HK-2 (cell line): ENCODE data around the gene SH3RF3.
A peak's percentile ranks its signal among the peaks of the same experiment; 100 is the strongest.
"Not testable (repeated sequence)": the region's sequence is repeated elsewhere in the genome, so short reads cannot be mapped to it uniquely, and the experiment has no call there.

Experiments
- DNase-seq: peaks from one replicate; pipeline ENCODE4 v3.0.0-alpha.2; 2018; ENCODE audit not compliant: unreplicated experiment

SH3RF3 gene

GRCh38 chr2:109128616-109129355 lies at the start of gene SH3RF3:
Gene SH3RF3, plus strand, starts transcription at chr2:109129205.
- peak; percentile 28 for DNase-seq

GRCh38 chr2:109079590-109079989 lies 49.4 kb upstream of the SH3RF3 start:
- no peak for DNase-seq

- DNase-seq = no peak
Observed at GRCh38 chr2:109080109-109080508, 48.9 kb upstream of the SH3RF3 start.

- no peak for DNase-seq
Observed at GRCh38 chr2:109080757-109081156, 48.2 kb upstream of the SH3RF3 start.

- no peak for DNase-seq
Observed at GRCh38 chr2:109081374-109081773, 47.6 kb upstream of the SH3RF3 start.

- DNase-seq = no peak
Observed at GRCh38 chr2:109083771-109084170, 45.2 kb upstream of the SH3RF3 start.

- DNase-seq = no peak
Observed at GRCh38 chr2:109084341-109084740, 44.7 kb upstream of the SH3RF3 start.

- no peak for DNase-seq
Observed at GRCh38 chr2:109085912-109086742, 42.9 kb upstream of the SH3RF3 start.

GRCh38 chr2:109086743-109087020 lies 42.3 kb upstream of the SH3RF3 start:
- DNase-seq = no peak

GRCh38 chr2:109087055-109087663 lies 41.8 kb upstream of the SH3RF3 start:
- no peak for DNase-seq

GRCh38 chr2:109089602-109090300 lies 39.3 kb upstream of the SH3RF3 start:
- DNase-seq = no peak

GRCh38 chr2:109091526-109091925 lies 37.5 kb upstream of the SH3RF3 start:
- no peak for DNase-seq

- DNase-seq = no peak
Observed at GRCh38 chr2:109094144-109094543, 34.9 kb upstream of the SH3RF3 start.

GRCh38 chr2:109098251-109098920 lies 30.6 kb upstream of the SH3RF3 start:
- DNase-seq = no peak

GRCh38 chr2:109098921-109099273 lies 30.1 kb upstream of the SH3RF3 start:
- DNase-seq = no peak

- DNase-seq = no peak
Observed at GRCh38 chr2:109102588-109103233, 26.3 kb upstream of the SH3RF3 start.

GRCh38 chr2:109105113-109105512 lies 23.9 kb upstream of the SH3RF3 start:
- no peak for DNase-seq

- no peak for DNase-seq
Observed at GRCh38 chr2:109108740-109109139, 20.3 kb upstream of the SH3RF3 start.

- DNase-seq = no peak
Observed at GRCh38 chr2:109109342-109109741, 19.7 kb upstream of the SH3RF3 start.

- DNase-seq = no peak
Observed at GRCh38 chr2:109110170-109110569, 18.8 kb upstream of the SH3RF3 start.

- DNase-seq = not testable (repeated sequence)
Observed at GRCh38 chr2:109117181-109117580, 11.8 kb upstream of the SH3RF3 start.
